HG02678 (cell line): ENCODE data around the gene CPAMD8.

ENCODE experiments used
- ATAC-seq: cut with Tn5 transposase; IDR thresholded peaks from one replicate; pipeline ENCODE4 v1.9.1; 2021; ENCODE audit warnings: mild to moderate bottlenecking, moderate library complexity; ENCODE audit not compliant: unreplicated experiment

CPAMD8 gene

DNA sequence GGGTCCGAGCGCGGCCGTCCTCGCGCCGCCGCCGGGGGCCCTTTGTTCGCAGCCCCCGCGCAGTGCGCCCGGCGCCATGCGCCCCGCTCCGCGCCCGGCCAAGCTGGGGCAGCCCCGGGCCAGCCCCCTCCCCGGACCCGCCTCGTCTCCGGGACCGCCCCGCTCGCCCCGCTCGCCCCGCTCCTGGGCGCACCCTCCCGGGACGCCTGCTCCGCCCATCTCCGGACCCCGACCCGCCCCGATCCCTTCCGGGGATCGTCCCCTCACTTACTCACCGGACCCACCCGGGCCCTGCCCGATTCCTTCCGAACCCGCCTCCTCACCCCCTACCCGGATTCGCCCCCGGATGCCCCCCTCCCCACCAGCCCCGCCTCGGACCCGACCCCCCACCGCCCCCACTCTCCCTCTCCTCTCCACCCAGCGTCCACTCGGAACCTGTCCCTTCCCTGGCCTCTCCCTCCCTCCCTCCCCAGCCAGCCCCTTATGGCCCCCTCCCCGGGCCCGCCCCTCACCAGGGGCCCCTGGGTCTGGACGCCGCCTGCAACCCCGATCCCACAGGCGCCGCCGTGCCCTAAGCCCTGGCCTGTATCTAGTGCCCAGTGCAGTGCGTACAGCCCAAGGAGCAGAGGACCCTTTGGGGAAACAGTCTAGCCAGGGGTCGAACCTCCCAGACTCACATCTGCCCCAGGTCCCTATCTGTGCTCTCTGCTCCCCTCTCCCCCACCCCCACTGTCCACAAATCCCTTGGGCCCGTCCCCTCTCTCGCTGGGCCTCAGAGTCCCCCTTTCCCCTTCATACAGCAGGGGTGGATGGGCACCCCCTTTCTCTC, at the start of gene CPAMD8:
TSS of gene CPAMD8 (minus strand) at position 105 of the 829 bp plus-strand sequence. CDS start 168 bp downstream, outside the sequence.
- ATAC-seq = no peak

- ATAC-seq = no peak
Measured at GRCh38 chr19:17075864-17076542, 49.4 kb upstream of the CPAMD8 start.

- peak; percentile 78 for ATAC-seq
Measured at GRCh38 chr19:17075035-17075863, 48.6 kb upstream of the CPAMD8 start, which contains the start of the genes HAUS8 and MYO9B. HAUS8 (minus strand) TSS chr19:17075452; CDS start chr19:17075422, 30 bp downstream. MYO9B (plus strand) TSS chr19:17075777; CDS start chr19:17101718, 25,941 bp downstream.

DNA sequence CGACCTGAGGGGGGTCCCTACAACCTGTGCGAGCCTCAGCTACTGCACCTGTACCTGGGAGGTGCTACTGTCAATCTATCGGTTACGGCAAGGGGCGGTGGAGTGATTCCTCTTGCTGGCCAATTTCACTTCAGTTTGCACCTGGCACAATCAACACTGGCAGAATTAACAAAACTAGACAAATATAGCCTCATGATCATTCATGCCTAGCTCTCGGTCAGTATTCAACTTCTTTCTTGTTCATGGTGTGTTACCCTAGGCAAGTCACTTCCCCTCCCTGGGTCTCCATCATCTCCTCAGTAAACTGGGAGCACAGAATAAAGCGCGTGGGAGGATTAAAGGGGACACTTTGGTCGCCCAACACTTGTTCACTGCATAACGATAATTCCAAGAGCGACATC, 48.0 kb upstream of the CPAMD8 start:
- ATAC-seq = no peak

DNA sequence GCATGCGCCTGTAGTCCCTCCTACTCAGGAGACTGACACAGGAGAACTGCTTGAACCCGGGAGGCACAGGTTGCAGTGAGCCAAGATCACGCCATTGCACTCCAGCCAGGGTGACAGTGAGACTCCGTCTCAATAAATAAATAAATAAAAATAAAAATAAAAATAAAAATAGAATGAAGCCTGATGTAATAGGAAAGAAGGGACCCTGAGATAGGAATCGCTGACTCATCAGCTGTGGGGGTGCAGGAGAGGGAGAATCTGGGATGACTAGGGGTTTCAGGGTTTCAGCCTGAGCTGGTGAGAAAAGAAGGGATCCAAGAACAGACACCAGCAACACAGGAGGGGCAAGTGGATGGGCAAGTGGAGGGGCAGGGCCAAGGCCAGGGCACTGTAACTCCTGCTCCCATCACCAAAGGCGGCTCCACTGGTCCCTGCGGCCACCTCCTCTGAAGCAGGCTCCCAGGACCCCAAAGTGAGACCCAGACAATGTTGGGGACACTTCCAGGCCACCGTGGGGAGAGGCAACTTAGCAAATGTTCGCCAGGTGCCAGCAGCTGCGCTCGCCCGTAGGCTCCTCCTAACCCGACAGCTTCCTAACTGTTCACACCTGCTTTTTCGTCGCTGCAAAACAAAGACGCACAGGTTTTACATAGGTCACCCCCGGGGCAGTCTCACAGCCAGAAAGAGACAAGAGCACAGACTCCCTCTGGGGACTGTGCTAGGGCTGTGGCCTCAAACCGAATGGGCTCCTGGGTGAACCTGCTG, 47.4 kb upstream of the CPAMD8 start:
- no peak for ATAC-seq

DNA sequence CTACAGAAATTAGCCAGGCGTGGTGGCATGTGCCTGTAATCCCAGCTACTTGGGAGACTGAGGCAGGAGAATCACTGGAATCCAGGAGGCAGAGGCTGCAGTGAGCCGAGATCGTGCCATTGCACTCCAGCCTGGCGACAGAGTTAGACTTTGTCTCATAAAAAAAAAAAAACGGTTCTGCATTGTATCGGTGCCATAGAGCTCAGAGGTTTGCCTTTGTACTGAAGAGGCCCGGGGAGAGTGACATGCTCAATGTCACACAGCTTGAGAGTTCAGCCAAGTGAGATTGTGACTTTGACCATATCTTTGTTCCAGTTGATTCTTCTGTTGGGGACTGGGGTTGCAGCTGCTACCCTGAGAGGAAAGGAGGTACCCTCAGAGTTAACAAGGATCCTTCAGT, 44.3 kb upstream of the CPAMD8 start:
- no peak for ATAC-seq

DNA sequence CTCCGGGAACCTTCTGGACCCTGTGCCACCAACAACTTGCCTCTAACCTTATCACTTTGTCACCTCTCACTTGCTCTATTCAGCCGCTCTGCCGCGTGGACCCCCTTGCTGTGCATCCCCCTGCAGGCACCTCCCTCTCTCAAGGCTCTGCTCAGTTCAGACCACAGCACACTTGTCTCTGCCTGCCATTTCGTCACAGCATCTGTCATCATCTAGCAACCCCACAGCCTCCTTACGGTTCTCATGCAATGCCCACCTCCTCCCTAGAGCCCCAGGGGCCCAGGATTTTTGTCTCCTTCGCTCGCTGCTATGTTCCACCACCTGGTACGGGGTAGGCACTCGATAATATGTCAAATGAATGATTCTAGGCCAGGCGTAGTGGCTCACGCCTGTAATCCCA, 43.8 kb upstream of the CPAMD8 start:
- no peak for ATAC-seq

DNA sequence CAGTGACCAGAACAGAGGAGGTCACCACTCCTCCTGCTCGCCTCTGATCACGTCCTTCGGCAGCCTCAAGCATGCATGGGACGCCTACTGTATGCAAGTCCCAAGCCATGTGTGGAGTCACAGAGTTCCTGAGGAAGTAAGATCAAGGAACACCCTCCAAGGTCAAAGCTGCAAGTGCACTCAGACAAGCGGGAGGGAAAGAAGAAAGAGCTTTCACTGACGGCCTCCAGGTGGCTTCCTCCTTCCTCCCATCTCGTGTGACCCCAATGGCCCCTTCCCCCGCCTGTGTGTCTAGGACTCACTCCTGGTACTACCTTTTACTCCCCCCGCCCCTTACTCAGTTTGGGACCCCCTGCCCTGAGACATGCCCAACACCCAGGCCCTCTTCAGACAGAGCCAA, 42.6 kb upstream of the CPAMD8 start:
- no peak for ATAC-seq

DNA sequence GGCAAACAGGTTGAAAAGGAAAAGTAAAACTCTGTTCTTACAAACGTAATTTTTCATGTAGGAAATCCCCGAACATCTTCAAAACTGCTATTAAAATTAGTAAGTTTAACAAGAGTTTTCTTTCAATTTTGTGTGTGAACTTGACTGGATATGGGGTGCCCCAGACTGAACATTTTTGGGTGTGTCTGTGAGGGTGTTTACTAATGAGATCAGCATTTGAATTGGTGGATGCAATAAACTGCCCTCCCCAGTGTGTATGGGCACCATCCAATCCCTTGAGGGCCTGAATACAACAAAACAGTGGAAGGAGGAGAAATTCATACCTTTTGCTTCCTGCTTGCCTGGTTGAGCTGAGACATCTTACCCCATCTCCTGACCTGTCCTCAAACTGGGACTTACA, 36.8 kb upstream of the CPAMD8 start:
- ATAC-seq = no peak

DNA sequence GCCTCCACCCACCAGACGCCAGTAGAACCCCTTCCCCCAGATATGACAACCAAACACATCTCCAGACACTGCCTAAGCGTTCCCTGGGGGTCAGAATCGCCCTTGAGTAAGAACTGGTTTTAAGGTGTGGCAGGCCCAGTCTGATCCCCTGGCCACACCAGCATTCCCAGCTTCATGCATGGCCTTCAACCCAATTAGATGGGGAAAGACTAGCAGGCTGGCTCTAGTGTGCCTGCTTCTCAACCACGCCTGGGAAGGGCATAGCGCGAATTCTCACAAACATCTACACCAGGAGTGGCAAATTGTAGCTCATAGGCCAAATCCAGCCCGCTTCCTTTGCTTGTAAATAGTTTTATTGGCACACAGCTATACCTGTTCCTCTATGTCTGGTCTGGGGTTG, 35.1 kb upstream of the CPAMD8 start:
- ATAC-seq = no peak

GRCh38 chr19:17061205-17061604, 34.6 kb upstream of the CPAMD8 start:
- no peak for ATAC-seq

GRCh38 chr19:17060802-17061201, 34.2 kb upstream of the CPAMD8 start:
- ATAC-seq = no peak

- ATAC-seq = no peak
Measured at GRCh38 chr19:17058236-17058635, 31.6 kb upstream of the CPAMD8 start.

DNA sequence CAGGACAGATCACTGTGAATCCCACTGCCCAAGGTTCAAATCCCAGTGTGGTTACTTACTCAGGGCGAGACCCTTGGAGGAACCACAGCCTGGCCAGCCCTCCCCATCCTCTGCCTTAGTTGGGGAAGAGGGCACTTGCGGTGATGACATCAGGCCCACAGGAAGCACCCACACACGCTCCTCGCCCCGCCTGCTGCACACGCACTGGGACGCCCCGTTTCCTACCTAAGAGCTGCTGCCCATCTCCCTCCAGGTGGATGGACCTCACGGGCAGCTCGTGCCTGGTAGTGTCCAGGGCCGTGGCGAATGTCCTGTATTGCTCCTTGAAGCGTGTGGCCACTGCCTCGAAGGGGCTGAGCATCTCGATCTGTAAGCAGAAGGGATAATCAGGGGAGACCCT, 29.0 kb upstream of the CPAMD8 start:
- no peak for ATAC-seq

DNA sequence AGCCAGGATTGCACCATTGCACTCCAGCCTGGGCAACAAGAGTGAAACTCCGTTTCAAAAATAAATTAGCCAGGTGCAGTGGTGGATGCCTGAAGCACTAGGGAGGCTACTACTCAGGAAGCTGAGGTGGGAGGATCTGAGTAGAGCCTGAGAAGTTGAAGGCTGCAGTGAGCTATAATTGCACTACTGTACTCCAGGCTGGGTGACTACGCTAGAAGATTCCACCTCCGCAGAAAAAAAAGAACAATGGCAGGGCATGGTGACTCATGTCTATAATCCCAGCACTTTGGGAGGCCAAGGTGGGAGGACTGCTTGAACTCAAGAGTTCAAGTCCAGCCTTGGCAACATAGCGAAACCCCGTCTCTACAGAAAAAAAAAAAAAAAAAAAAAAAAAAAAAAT, 28.1 kb upstream of the CPAMD8 start:
- no peak for ATAC-seq

DNA sequence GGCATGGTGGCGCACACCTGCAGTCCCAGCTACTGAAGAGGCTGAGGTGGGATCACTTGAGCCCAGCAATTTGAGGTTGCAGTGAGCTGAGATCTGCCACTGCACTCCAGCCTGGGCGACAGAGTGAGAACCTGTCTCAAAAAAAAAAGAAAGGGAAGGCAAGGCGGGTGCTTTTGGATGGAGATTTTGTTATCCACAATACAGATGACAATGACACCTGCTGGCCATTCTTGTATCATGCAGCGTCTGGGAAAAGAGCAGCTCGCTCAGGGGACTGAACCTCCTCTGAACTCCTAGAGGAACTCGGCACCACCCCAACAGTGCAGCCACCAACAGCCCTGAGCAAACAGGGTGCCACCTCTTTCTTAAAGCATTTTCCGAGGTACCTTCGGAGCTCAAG, 25.8 kb upstream of the CPAMD8 start:
- ATAC-seq = no peak

DNA sequence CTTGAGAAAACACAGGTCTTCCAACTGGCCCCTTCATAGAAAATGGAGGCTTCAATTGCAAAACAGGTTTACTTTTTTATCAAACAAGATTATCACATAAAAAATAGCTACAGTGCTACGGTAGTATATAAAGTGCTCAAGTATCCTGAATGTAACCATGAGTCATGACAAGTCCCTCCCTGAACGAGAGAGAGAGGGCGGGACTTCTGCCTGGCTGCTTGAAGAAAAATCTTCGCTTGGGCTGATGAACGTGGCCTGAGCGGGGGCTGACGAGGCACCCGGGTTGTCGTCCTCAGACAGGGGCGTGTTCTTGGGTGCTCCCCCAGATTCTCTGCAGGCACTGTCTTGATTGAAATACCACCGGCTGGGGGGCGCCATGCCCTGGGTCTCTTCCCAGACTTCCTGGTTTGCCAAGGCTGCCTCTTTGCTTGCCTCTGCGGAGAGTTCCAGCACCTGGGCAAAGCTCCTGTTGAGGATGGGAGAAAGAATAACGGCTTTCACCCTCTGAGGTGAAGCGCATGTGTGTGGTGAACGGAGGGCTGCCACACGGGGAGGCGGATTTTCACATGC, 23.2 kb upstream of the CPAMD8 start:
- no peak for ATAC-seq

DNA sequence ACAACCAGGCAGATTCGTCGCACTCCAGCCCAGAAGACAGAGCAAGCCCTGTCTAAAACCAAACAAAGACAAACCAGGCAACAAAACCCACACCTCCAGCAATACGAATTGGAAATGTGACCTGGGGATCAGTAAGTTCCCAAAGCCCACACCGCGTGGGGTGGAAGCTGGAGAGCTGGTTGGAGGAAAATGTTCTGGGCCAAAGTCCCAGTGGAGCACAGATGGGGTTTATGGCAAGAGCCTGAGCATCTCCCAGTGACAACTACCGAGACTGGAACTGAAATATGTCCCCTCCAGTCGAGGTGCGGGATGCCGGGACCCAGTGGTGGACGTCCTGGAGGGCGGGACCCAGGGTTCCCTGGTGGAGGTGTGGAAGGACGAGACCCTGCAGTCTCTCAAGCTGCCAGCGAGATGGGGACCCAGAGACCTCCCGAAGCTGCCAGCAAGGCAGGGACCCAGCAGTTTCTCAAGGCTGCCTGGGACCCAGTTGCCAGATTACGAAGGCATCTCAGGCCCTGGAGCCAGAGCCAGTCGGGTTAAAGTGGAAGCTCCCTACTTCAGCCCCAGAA, 22.4 kb upstream of the CPAMD8 start:
- no peak for ATAC-seq

GRCh38 chr19:17045907-17046502, 19.4 kb upstream of the CPAMD8 start:
- no peak for ATAC-seq
